HEK293 (cell line): Measurements from ENCODE around the gene EBF3.

Source experiments
- CTCF ChIP-seq: fragments of 450-650 bp; formaldehyde crosslinking; IDR thresholded peaks from 2 replicates; pipeline ENCODE4 v1.5.1; 2016; ENCODE audit warnings: missing biosample characterization, missing genetic modification characterization
- REST ChIP-seq: fragments of 450-650 bp; formaldehyde crosslinking; IDR thresholded peaks from 2 replicates; pipeline ENCODE4 v1.5.1; 2016; ENCODE audit warnings: missing biosample characterization, missing genetic modification characterization
- ZBTB11 ChIP-seq: fragments of 450-650 bp; formaldehyde crosslinking; conservative IDR thresholded peaks from 2 replicates; pipeline ENCODE4 v1.5.1; 2016; ENCODE audit warnings: low read depth, missing biosample characterization, missing genetic modification characterization
- ZNF274 ChIP-seq, 2 experiments: fragments of 200-500 bp in 1 of 2; fragments of 450-650 bp in 1 of 2; sonication (Bioruptor generic) in 1 of 2; formaldehyde crosslinking in 1 of 2; IDR thresholded peaks; 2 replicates each; pipeline versions ENCODE4 v1.5.1 to v1.6.1; 2014 to 2016; ENCODE audit warnings: borderline replicate concordance in 1 of 2, inconsistent platforms in 1 of 2, low read length in 1 of 2, missing biosample characterization in 1 of 2, missing genetic modification characterization in 1 of 2
- ZNF311 ChIP-seq: fragments of 450-650 bp; formaldehyde crosslinking; IDR thresholded peaks from 2 replicates; pipeline ENCODE4 v1.5.1; 2017; ENCODE audit warnings: missing biosample characterization, missing genetic modification characterization, borderline replicate concordance
- ZNF324 ChIP-seq: fragments of 450-650 bp; formaldehyde crosslinking; IDR thresholded peaks from 2 replicates; pipeline ENCODE4 v1.5.1; 2016; ENCODE audit warnings: missing biosample characterization, missing genetic modification characterization
- ZSCAN18 ChIP-seq: fragments of 450-650 bp; formaldehyde crosslinking; IDR thresholded peaks from 2 replicates; pipeline ENCODE4 v1.5.1; 2016; ENCODE audit warnings: missing biosample characterization, missing genetic modification characterization
- ZXDB ChIP-seq: fragments of 450-650 bp; formaldehyde crosslinking; IDR thresholded peaks from 2 replicates; pipeline ENCODE4 v1.5.1; 2016; ENCODE audit warnings: missing biosample characterization, missing genetic modification characterization

GRCh38 chr10:129963641-129964501 is at the start of gene EBF3:
- TF ChIP-seq ZBTB11: no peak; the same call in 1 of the 2 replicates
- no peak for TF ChIP-seq ZSCAN18 (tag by site-specific recombination)
- peak; percentile 11; the same call in 1 of the 2 replicates for TF ChIP-seq CTCF
- TF ChIP-seq ZNF324: no peak
- TF ChIP-seq ZNF274 (IDR thresholded peaks at IDR 0.05; ENCODE audit: low read length): no peak
- TF ChIP-seq ZNF274 (tag by site-specific recombination; IDR thresholded peaks at IDR 0.05; ENCODE audit: borderline replicate concordance): no peak
- TF ChIP-seq ZXDB (tag by site-specific recombination): no peak
- TF ChIP-seq ZNF311 (tag by site-specific recombination): no peak
- no peak for TF ChIP-seq REST (tag by site-specific recombination)
